Astrocyte of the hippocampus (primary cell): Measurements from ENCODE around the gene DENND2C.
A peak's percentile ranks its signal among the peaks of the same experiment; 100 is the strongest.
"Not testable (repeated sequence)": the region's sequence is repeated elsewhere in the genome, so short reads cannot be mapped to it uniquely, and the experiment has no call there.

Source experiments
- DNase-seq: peaks from one replicate; pipeline ENCODE4 v3.0.0; 2011; ENCODE audit warnings: low read depth, low spot score

DENND2C gene

DNA sequence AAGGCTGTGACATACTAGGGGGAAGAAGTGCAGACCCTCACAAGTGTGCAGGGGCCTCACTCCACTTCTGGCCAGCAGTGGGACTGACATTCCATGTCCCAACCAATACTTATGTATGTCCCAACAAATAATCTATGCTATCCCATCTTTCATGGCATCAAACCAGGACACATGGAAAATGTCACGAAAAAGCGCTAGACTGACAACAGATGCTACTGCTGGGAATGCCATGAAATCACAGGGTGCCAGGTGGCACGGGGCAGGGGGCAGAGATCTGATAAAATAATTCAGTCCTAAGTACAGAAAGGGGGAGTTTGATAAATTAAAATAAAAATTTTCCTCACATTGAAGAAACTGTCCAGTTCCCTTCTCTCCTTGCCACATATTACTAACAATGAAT is 60.8 kb downstream of the DENND2C start:
- DNase-seq: no peak

GRCh38 chr1:114607223-114607622 is 62.6 kb downstream of the DENND2C start:
- peak; percentile 6 for DNase-seq

DNA sequence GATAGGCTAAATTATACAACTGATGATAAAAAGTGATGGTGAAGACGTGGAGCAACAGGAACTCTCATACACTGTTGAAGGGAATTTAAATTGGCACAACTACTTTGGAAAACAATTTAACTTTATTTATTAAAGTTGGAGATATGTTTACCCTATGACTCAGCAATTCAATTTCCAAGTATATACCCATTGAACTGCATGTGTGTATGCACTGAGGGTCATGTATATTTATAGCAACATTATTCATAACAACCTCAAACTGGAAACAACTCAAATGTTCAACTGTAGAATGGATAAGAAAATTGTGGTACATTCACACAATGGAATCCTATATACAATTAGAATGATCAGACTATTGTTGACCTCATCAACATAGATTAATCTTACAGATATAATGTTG is 71.9 kb downstream of the DENND2C start:
- DNase-seq: no peak

DNA sequence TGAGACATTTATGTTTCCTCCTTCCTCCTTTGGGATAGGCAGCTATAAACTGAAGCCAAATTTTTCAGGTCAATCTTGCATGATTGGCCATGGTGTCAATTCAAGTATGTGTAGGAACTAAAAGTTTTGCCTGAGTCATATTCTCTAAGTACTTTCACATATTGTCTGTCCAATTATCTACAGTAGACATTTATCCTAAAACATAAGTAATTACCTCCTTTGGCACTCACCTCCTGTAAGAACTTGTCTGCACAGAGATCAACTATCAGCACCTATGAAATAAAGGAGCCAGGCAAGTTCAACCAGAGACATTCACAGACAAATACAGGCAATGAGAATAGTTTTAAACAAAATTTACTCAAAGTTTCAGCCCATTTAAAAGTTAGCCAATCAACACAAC is 74.2 kb downstream of the DENND2C start:
- DNase-seq: no peak

GRCh38 chr1:114594046-114594445 is 75.8 kb downstream of the DENND2C start:
- no peak for DNase-seq

- DNase-seq: no peak
These were observed 80.7 kb downstream of the DENND2C start for GRCh38 chr1:114589122-114589521.

DNA sequence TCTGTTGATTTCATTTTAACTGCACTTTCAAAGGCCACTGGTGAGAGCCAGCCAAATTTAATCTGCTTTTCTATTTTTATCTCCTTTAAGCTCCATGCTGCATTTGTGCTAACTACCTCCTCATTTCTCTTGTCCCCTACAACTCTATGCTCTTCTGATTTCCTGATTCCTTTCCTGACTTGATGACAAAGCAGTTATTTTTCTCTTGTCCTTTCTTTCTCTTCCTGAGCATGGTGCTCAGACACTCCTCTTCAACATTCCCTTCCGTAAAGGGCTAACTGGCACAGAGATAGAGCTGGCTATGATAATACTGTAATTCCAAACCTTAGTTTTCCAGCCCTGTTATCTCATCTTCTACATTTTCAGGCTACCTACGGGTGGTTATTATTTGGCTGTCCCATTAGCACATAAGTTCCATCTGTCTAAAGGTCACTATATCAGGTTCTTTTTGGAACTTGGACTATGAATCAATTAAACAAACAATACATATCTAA is 81.6 kb downstream of the DENND2C start:
- no peak for DNase-seq

- no peak for DNase-seq
These were observed 82.5 kb downstream of the DENND2C start for GRCh38 chr1:114587203-114587991.

DNA sequence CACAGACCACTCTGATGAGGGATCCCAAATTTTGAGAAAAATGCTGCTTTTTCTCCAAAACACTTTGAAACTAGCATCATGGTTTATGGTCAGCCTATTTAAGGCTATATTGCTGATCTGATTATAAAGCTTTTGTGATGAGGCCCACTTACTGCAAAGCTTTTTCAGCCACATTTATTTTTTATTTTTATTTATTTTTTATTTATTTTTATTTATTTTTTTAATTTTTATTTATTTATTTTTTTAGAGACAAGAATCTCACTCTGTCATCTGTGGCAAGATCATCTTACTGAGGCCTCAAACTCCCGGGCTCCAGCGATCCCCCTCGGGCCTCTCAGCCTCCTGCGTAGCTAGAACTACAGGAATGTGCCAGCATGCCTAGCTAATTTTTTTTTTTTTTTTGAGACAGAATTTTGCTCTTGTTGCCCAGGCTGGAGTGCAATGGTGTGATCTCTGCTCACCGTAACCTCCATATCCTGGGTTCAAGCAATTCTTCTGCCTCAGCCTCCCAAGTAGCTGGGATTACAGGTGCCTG is 83.3 kb downstream of the DENND2C start:
- no peak for DNase-seq

DNA sequence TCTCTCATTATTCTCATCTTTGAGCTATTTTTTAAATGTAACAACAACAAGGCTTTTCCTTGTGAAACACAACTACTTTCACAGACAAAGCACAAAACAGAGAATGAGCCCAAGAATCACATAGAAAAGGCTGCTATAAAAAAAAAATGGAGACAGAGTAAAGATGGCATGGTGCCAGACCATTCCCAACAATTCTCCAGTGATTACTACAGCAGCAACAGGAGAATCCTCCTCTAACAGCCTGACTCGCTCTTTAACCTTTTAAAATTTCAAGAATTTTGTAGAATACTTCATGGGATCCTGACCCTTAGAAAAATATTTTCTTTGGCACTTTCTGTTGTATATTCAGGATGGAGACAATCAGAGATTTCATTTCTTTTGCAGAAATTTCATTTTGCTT is 84.6 kb downstream of the DENND2C start:
- DNase-seq: peak; percentile 5

DNA sequence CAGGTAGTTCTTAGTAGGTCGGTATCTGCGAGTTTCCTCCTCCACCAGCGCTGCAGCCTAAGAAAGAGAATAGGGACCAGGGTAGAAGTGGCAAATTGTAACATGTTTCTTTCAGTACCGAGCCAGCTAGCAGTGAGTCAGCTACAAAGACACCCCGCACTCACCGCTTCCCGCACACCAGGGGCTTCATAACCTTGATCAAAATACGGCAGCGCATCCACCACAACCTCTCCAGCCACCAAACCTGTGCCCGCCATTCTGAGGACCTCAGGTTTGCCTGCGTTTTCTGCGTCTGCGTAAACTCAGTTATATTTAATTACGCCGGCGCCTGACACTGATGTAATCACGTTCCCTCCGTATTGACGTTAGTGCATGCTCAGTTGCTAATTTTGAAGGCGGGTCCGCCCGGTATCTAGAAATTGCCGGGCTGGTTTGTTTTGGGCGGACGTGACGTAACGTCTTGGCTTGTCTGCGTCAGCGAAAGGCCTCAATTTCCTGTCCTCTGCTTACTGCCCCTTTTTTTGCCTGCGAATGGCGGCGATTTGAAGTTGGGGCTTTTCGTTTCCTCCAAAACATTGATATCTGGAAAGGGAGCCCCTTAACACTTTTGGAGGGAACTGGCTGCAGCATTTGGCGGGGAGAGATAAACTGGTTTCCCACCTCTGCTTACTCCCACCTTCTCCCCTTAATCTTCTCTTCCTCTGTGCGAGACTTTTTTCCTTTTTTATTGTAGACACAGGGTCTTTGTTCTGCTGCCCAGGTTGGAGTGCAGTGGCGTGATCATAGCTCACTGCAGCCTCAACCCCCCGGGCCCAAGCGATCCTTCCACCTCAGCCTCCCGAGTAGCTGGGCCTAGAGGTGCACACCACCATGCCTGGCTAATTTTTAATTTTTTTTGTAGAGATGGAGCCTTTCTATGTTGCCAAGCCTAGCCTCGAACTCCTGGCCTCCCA is 88.2 kb downstream of the DENND2C start, which contains the start of gene BCAS2:
BCAS2 (minus strand) TSS at position 281 of the 953 bp plus-strand sequence; CDS start at position 257, 24 bp downstream.
- DNase-seq: peak; percentile 99

DNA sequence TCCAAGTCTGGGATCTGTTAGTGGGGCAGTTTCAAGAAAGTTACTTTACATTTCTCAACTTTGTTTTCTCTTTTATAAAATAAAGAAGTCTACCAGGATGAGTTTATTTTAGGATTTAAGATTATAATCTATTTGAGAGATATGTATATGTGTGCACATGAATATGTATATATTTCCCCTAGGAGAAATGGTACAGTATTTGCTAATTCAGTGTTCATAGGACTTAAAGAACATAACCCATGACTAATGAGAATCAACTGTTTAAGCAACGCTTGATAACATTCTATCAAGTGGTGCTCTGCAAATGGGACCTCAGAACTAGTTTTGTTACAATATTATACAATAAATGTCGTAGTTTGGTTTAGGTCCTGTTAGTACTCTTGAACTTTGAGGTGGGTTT is 95.5 kb downstream of the DENND2C start:
- no peak for DNase-seq

GRCh38 chr1:114564141-114564540 is 105.7 kb downstream of the DENND2C start:
- DNase-seq: no peak

GRCh38 chr1:114562978-114563510 is 106.8 kb downstream of the DENND2C start:
- DNase-seq: not testable (repeated sequence)

GRCh38 chr1:114561333-114561732 is 108.5 kb downstream of the DENND2C start:
- no peak for DNase-seq

DNA sequence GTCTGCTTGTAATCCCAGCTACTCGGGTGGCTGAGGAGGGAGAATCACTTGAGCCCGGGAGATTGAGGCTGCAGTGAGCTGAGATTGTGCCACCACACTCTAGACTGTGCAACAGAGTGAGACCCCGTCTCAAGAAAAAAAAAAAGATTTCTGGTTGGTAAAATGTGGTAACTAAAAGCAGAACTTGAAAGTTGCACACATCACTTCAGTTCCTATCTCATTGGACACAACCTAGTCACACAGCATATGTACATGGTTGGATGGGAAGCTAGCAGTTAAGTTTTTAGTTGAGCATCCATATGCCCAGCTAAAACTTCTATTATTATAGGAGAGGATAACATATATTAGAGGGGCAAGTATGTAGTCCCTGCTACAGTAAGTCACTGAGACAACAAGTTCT is 110.5 kb downstream of the DENND2C start:
- no peak for DNase-seq

- peak; percentile 5 for DNase-seq
These were observed 111.3 kb downstream of the DENND2C start for GRCh38 chr1:114558544-114558943.

- DNase-seq: no peak
These were observed 115.3 kb downstream of the DENND2C start for GRCh38 chr1:114554577-114554976.

DNA sequence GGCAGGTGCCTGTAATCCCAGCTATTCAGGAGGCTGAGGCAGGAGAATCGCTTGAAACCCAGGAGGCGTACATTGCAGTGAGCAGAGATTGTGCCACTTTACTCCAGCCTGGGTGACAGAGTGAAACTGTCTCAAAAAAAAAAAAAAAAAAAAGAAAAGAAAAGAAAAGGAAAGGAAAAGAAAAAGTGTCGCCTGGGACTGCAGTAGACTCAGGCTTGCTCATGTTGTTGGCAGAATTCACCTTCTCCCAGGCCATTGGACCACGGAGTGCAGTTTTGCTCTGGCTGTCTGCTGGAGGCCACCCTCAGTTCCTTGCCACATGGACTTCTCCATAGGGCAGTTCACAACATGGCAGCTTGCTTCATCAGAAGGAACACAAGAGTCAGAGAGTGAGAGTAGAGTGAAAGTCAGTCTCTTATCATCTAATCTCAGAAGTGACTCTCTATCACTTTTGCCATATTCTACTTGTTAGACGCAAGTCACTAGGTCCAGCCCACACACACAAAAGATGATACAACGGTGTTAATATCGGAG is 117.7 kb downstream of the DENND2C start:
- no peak for DNase-seq

DNA sequence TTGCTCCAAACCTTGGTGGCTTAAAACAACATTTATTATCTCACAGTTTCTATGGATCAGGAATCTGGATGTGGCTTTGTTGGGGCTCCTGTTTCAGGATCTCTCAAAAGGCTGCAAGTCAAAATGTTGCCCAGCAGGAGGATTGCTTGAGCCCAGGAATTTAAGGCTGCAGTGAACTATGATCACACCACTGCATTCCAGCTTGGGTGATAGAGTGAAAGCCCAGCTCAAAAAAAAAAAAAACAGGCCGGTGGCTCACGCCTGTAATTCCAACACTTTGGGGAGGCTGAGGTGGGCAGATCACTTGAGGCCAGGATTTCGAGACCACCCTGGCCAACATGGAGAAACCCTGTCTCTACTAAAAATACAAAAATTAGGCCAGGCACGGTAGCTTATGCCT is 118.4 kb downstream of the DENND2C start:
- no peak for DNase-seq

GRCh38 chr1:114550336-114550735 is 119.5 kb downstream of the DENND2C start:
- DNase-seq: no peak
